Uterus (tissue), 4 donors: Measurements from ENCODE around the gene LRP6. TPM values are rescaled to one million over a fixed set of nuclear protein-coding genes. Genes with fewer than 3 reads are reported as not detected.
A peak's percentile ranks its signal among the peaks of the same experiment; 100 is the strongest.

ENCODE experiments used
- DNase-seq, 2 donors: peaks; one replicate each; pipeline ENCODE4 v3.0.0-alpha.2; 2019 to 2020
- H3K27ac ChIP-seq, 2 donors: fragments of 200-600 bp; sonication (generic); 1 replicate in 1 of 2; 2 replicates in 1 of 2; pipeline ENCODE4 v1.5.1; 2016 to 2018
- H3K27me3 ChIP-seq, 2 donors: fragments of 200-600 bp; sonication (generic); one replicate each; pipeline ENCODE4 v1.5.1; 2018 to 2019; ENCODE audit warnings: control low read depth in 1 of 2
- H3K36me3 ChIP-seq, 2 donors: fragments of 200-600 bp; sonication (generic); one replicate each; pipeline ENCODE4 v1.5.1; 2019; ENCODE audit warnings: control low read depth in 1 of 2
- H3K4me1 ChIP-seq, 2 donors: fragments of 200-600 bp; sonication (generic); one replicate each; pipeline ENCODE4 v1.5.1; 2018 to 2019; ENCODE audit warnings: control low read depth in 1 of 2
- H3K4me3 ChIP-seq, 2 donors: fragments of 200-600 bp; sonication (generic); 1 replicate in 1 of 2; 2 replicates in 1 of 2; pipeline ENCODE4 v1.5.1; 2018 to 2019; ENCODE audit warnings: mild to moderate bottlenecking in 1 of 2
- H3K9me3 ChIP-seq, 2 donors: fragments of 200-600 bp; sonication (generic); one replicate each; pipeline ENCODE4 v1.5.1; 2019; ENCODE audit warnings: control low read depth in 1 of 2
- CTCF ChIP-seq, 4 experiments: fragments of 200-600 bp in 2 of 4; fragments of 450-650 bp in 2 of 4; sonication (generic) in 2 of 4; IDR thresholded peaks; one replicate each; pipeline ENCODE4 v1.5.1; 2016 to 2019; ENCODE audit warnings: antibody characterized with exemption in 4 of 4, mild to moderate bottlenecking in 2 of 4, moderate library complexity in 1 of 4
- POLR2A ChIP-seq, 2 donors: fragments of 450-650 bp; IDR thresholded peaks; one replicate each; pipeline ENCODE4 v1.6.1; 2016; ENCODE audit warnings: antibody characterized with exemption in 2 of 2, mild to moderate bottlenecking in 1 of 2, moderate library complexity in 1 of 2
- intact Hi-C: fragments of 100-400 bp; cut with DNase I; formaldehyde crosslinking; loops from one replicate; pipeline ENCODE4 v1.15.1; 2023; ENCODE audit warnings: low total_unique reads
- total RNA-seq, 4 donors: library from RNA; depleted of rRNA in 3 of 4; stranded (reverse); fragments of >200 nt in 3 of 4; gene quantifications; one replicate each; pipeline versions ENCODE4 v1.1.0 to v1.2.4, GENCODE V29; 2014 to 2023
- donor health status: DM: yes; HTN: yes; CAD: no.

LRP6 gene
- total RNA-seq, 4 donors from 2014 or later = 18.7 to 141 (median 50.1) TPM

DNA sequence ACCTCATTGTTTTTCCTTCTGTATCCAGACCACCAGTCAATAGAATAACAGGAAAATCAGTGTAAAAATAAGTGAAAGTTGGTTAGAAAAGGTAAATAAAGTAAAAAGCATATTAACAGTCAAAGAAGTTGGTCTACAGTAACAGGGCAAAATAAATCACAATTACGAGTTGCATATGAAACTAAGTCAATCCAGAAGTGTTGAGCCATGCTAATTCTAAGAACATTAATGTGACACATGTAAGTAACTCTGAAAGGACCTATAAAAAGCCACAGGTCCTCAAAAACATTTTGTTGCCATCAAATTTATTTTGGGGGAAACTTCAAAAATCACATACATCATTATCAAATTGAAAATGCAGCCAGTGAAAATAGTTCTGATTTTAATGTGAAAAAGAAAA is 56.4 kb downstream of the LRP6 start:
- no peaks in the 10 kb centered on the region for H3K36me3 ChIP-seq
- no peaks in the 10 kb centered on the region for H3K9me3 ChIP-seq
- intact Hi-C loops = no loop called here
- DNase-seq = no peak
- H3K4me3 ChIP-seq = no peak overlapping the region
- H3K27ac ChIP-seq = no peak overlapping the region
- H3K27me3 ChIP-seq = no peaks in the 10 kb centered on the region
- TF ChIP-seq CTCF (IDR thresholded peaks at IDR 0.05) = no peak
- no peak for TF ChIP-seq POLR2A (IDR thresholded peaks at IDR 0.05)
- no peaks in the 10 kb centered on the region for H3K4me1 ChIP-seq

DNA sequence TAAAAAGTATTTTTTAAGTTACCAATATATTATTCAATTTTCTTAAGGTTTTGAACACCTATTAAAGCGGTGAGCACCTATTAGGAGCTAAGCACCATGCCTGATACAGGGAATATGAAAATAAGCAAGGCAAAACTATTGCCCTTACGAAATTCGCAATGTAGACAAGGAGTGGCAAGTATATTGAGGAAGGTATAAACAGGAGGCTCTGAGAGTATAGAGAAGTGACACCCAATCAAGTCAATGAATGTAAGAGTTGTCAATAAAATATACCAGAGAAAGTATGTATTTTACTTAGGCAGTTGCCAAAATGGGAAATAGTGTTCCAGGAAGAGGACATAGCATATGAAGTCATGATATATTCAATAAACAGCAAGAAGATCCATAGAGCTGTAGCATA is 57.2 kb downstream of the LRP6 start:
- no peaks in the 10 kb centered on the region for H3K27me3 ChIP-seq
- no peak overlapping the region for H3K27ac ChIP-seq
- no peak overlapping the region for H3K4me3 ChIP-seq
- no peaks in the 10 kb centered on the region for H3K9me3 ChIP-seq
- intact Hi-C loops = no loop called here
- TF ChIP-seq CTCF (IDR thresholded peaks at IDR 0.05) = no peak
- TF ChIP-seq POLR2A (IDR thresholded peaks at IDR 0.05) = no peak
- no peaks in the 10 kb centered on the region for H3K36me3 ChIP-seq
- no peak for DNase-seq
- H3K4me1 ChIP-seq = no peaks in the 10 kb centered on the region

DNA sequence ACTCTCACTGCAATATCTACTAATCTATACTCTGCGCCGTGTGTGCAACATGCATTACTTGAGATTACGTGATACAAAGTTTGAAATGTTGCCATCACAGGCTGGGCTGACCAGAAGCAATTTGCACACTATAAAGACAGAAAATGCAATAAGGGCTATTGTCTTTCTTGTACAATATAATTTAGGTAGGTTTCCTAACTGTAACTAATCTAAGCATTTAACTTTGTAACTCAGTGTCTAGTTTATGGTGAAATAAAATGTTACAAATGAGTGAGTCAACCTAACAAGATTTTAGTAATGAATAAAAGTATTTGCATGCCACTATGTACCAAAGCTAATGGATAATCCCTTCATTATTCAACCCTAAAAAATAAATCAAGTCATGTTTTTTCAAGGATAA is 57.8 kb downstream of the LRP6 start:
- TF ChIP-seq POLR2A (IDR thresholded peaks at IDR 0.05) = no peak
- TF ChIP-seq CTCF (IDR thresholded peaks at IDR 0.05) = no peak
- Histone ChIP-seq H3K36me3 (no peaks in the 10 kb centered on the region), H3K4me3 (no peak overlapping the region), H3K27ac (no peak overlapping the region), H3K9me3 (no peaks in the 10 kb centered on the region), H3K4me1 (no peaks in the 10 kb centered on the region), H3K27me3 (no peaks in the 10 kb centered on the region)
- intact Hi-C loops = no loop called here
- DNase-seq = no peak

DNA sequence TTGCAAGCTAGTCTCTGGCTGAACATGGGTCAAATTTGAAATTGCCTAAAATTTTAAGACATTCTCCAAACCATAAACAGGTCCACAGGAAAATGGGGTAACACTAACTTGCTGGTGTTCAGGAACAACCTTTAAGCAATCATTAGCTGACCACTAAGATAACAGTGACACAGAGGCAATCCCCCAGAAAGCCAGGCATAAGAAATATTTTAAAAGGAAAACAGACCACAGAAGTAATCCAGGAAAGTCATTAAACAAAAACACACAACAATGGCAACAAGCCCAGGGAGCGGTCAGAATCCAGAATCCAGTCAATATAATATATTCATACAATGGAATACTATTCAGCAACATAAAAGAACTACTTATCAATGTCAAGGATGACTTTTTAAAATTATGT is 59.1 kb downstream of the LRP6 start:
- TF ChIP-seq CTCF (IDR thresholded peaks at IDR 0.05) (no peak), POLR2A (IDR thresholded peaks at IDR 0.05) (no peak)
- no peaks in the 10 kb centered on the region for H3K36me3 ChIP-seq
- no peak overlapping the region for H3K4me3 ChIP-seq
- no peaks in the 10 kb centered on the region for H3K9me3 ChIP-seq
- intact Hi-C loops = no loop called here
- H3K27ac ChIP-seq = no peak overlapping the region
- H3K4me1 ChIP-seq = no peaks in the 10 kb centered on the region
- no peaks in the 10 kb centered on the region for H3K27me3 ChIP-seq
- no peak for DNase-seq

DNA sequence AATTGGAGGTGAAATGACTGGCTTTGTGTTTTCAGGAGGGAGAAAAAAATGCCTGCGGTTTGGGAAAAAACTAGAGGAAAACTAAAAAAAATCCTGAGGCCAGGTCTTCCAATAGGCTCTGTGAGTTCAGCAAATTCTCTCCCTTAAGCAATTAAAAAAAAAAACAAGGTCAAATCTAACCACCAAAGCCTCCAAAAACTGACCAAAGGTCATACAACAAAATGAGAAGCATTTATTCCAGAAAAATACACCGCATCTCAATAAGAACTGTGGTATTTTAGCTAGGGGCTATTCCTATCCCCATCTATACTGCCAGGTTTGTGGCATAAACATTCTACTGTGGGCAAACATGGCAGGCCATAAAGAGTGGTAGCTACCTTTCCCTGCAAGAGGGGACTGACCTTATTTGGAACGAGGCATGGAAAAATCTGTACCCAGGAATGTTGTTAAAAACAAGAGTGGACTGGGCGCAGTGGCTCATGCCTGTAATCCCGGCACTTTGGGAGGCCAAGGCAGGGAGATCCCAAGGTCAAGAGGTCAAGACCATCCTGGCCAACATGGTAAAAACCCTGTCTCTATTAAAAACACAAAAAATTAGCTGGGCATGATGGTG is 60.0 kb downstream of the LRP6 start:
- no peaks in the 10 kb centered on the region for H3K36me3 ChIP-seq
- intact Hi-C loops = no loop called here
- H3K27ac ChIP-seq = no peak overlapping the region
- H3K4me3 ChIP-seq = no peak overlapping the region
- no peak for TF ChIP-seq POLR2A (IDR thresholded peaks at IDR 0.05)
- no peak for DNase-seq
- H3K9me3 ChIP-seq = no peaks in the 10 kb centered on the region
- no peaks in the 10 kb centered on the region for H3K27me3 ChIP-seq
- H3K4me1 ChIP-seq = no peaks in the 10 kb centered on the region

DNA sequence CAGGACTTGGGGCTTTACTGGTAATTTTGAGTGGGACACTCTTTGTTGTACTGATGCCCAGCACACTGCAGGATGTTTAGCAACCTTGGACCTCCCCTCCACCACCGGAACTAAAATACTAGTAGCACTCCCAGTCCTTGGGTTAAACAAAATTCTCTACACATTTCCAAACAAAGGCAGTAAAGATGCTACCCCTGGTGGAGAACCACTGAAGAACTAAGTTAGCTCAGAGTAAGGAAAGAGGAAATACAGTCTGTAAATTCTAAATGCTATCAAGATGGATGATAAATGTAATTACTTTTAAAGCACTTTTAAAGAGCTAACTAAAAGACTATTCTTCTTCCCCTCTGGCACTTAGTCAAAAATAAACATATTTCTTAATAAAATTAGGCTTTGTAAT is 64.1 kb downstream of the LRP6 start:
- H3K4me1 ChIP-seq = no peaks in the 10 kb centered on the region
- H3K27me3 ChIP-seq = no peaks in the 10 kb centered on the region
- no peaks in the 10 kb centered on the region for H3K36me3 ChIP-seq
- TF ChIP-seq POLR2A (IDR thresholded peaks at IDR 0.05) (no peak), CTCF (IDR thresholded peaks at IDR 0.05) (no peak)
- no peak for DNase-seq
- no peak overlapping the region for H3K4me3 ChIP-seq
- H3K9me3 ChIP-seq = no peaks in the 10 kb centered on the region
- H3K27ac ChIP-seq = peak overlapping the region in 1 of 2 donors; percentile 7
- intact Hi-C loops = no loop called here
